Pancreas (tissue), 10 donors: ENCODE measurements around the gene APC2. TPM values are rescaled to one million over a fixed set of nuclear protein-coding genes. Genes with fewer than 3 reads are reported as not detected.

Source experiments
- ATAC-seq, 4 donors: fragments of 200-7000 bp; cut with Tn5 transposase; one replicate each; pipeline versions ENCODE4 v1.8.0 to v1.9.1; 2020; ENCODE audit warnings: mild to moderate bottlenecking in 4 of 4, moderate library complexity in 4 of 4
- DNase-seq, 6 donors: peaks; one replicate each; pipeline ENCODE4 v3.0.0-alpha.2; 2020
- FAIRE-seq: peaks from 2 replicates; lab custom pipeline; 2012; peaks lifted over from hg19 to GRCh38; lab: Jason Lieb, UNC
- H3K27ac ChIP-seq, 4 donors: fragments of 200-600 bp; sonication (generic); 1 replicate in 3 of 4; 2 replicates in 1 of 4; pipeline versions ENCODE4 v1.5.0 to v1.8.0; 2020
- H3K27me3 ChIP-seq, 4 donors: fragments of 200-600 bp; one replicate each; pipeline ENCODE4 v1.8.0; 2021
- H3K36me3 ChIP-seq, 3 donors: fragments of 200-600 bp; sonication (generic) in 1 of 3; one replicate each; pipeline versions ENCODE4 v1.5.0 to v1.8.0; 2020 to 2021
- H3K4me1 ChIP-seq, 3 donors: fragments of 200-600 bp; one replicate each; pipeline ENCODE4 v1.8.0; 2021
- H3K4me3 ChIP-seq, 4 donors: fragments of 200-600 bp; sonication (generic) in 2 of 4; one replicate each; pipeline versions ENCODE4 v1.5.0 to v1.8.0; 2020 to 2021
- H3K9me3 ChIP-seq, 4 donors: fragments of 200-600 bp; one replicate each; pipeline ENCODE4 v1.8.0; 2021
- CTCF ChIP-seq, 4 donors: fragments of 200-600 bp; sonication (generic) in 3 of 4; IDR thresholded peaks; one replicate each; pipeline versions ENCODE4 v1.5.0 to v1.8.0; 2021; ENCODE audit warnings: antibody characterized with exemption in 4 of 4
- WGBS, 2 donors: extraction: QIAGEN DNeasy Blood & Tissue Kit; methylation state at CpG; one replicate each; pipeline ENCODE4 v1.1.7; 2013; 5-methylcytosine and 5-hydroxymethylcytosine counted together
- intact Hi-C, 3 donors: fragments of 100-400 bp; cut with DNase I; formaldehyde crosslinking; loops; one replicate each; pipeline versions ENCODE4 v1.11.1 to v1.14.2; 2022
- polyA plus RNA-seq, 2 donors: library from polyadenylated mRNA; stranded (reverse); fragments of 200-250 nt; gene quantifications; one replicate each; pipeline ENCODE4 v1.2.3, GENCODE V29; 2013
- total RNA-seq, 6 donors: library from RNA; stranded (reverse); fragmentation: NEBNext Ultra II Directional in 4 of 6; extraction: Animal tissue kit (Norgen Biotek cat#: 25700) in 4 of 6; gene quantifications; one replicate each; pipeline versions ENCODE4 v1.2.1 to v1.2.4, GENCODE V29; 2021 to 2023
- donor health status: healthy with polysubstance abuse.
- donor health status: DM: no; HTN: no; CAD: no; lungs with moderate emphysema.
- donor health status: DM: no; HTN: no; CAD: no.
- donor health status: control.
- donor health status: control.
- donor health status: Bipolar disorder and iron deficiency.
- donor health status: DM: yes; HTN: yes; CAD: no.
- donor health status: DM: no; HTN: no; CAD: no.
- donor health status: DM: no; HTN: no; CAD: no.
- donor health status: DM: yes; HTN: yes; CAD: no.

Gene APC2
- total and polyA plus RNA-seq, 8 donors = 0.04 to 0.27 (median 0.06) TPM; not detected in 1

GRCh38 chr19:1491849-1492170 lies 41.9 kb downstream of the APC2 start:
- peak overlapping the region in 3 of 4 donors; percentile 51 to 66 (median 51) for H3K4me3 ChIP-seq
- intact Hi-C loops = no loop called here

GRCh38 chr19:1492474-1493006 lies 42.6 kb downstream of the APC2 start:
- FAIRE-seq (no peak), DNase-seq (peak in 5 of 6 donors; percentile 53 to 70 (median 63)), ATAC-seq (peak in 2 of 4 donors; percentile 22 to 23)
- Histone ChIP-seq H3K4me3 (peak overlapping the region in 1 of 4 donors; percentile 51), H3K27me3 (no peaks in the 10 kb centered on the region), H3K4me1 (peaks cover 0 to 24% (median 12%) of the 10 kb centered on the region in 3 donors), H3K9me3 (no peaks in the 10 kb centered on the region), H3K27ac (peak overlapping the region; percentile 11 to 65 (median 43)), H3K36me3 (no peaks in the 10 kb centered on the region)
- WGBS, 2 donors = 32 to 44% methylated on average over 10 of the region's 10 CpGs
- intact Hi-C loops = no loop called here
- TF ChIP-seq CTCF (IDR thresholded peaks at IDR 0.05) = no peak

More at GRCh38 chr19:1491849-1492170, 41.9 kb downstream of the APC2 start:
- no peaks in the 10 kb centered on the region for H3K36me3 ChIP-seq
- no peaks in the 10 kb centered on the region for H3K9me3 ChIP-seq
- H3K27ac ChIP-seq = peak overlapping the region in 2 of 4 donors; percentile 53 to 65
- FAIRE-seq (no peak), DNase-seq (peak in 2 of 6 donors; percentile 52 to 63), ATAC-seq (no peak)
- H3K4me1 ChIP-seq = peaks cover 0 to 24% (median 12%) of the 10 kb centered on the region in 3 donors
- no peaks in the 10 kb centered on the region for H3K27me3 ChIP-seq
- 29 to 36% methylated on average over 12 of the region's 12 CpGs for WGBS, 2 donors
- no peak for TF ChIP-seq CTCF (IDR thresholded peaks at IDR 0.05)

- no peak for TF ChIP-seq CTCF (IDR thresholded peaks at IDR 0.05)
- WGBS, 2 donors = 78% methylated on average over 15 of the region's 15 CpGs
- no peak for ATAC-seq
- no peak for DNase-seq
- H3K27me3 ChIP-seq = no peaks in the 10 kb centered on the region
- no peak overlapping the region for H3K4me3 ChIP-seq
- intact Hi-C loops = no loop called here
- H3K27ac ChIP-seq = no peak overlapping the region
- peaks cover 0 to 24% (median 12%) of the 10 kb centered on the region in 3 donors for H3K4me1 ChIP-seq
- no peak for FAIRE-seq
- H3K36me3 ChIP-seq = no peaks in the 10 kb centered on the region
- H3K9me3 ChIP-seq = no peaks in the 10 kb centered on the region
These were observed 44.3 kb downstream of the APC2 start for GRCh38 chr19:1494115-1494815.

GRCh38 chr19:1495051-1495798 lies 45.3 kb downstream of the APC2 start:
- Histone ChIP-seq H3K4me1 (peaks cover 0 to 19% (median 7%) of the 10 kb centered on the region in 3 donors), H3K27ac (no peak overlapping the region), H3K27me3 (no peaks in the 10 kb centered on the region), H3K9me3 (no peaks in the 10 kb centered on the region), H3K4me3 (no peak overlapping the region), H3K36me3 (no peaks in the 10 kb centered on the region)
- intact Hi-C loops = no loop called here
- no peak for FAIRE-seq
- ATAC-seq = no peak
- no peak for DNase-seq
- TF ChIP-seq CTCF (IDR thresholded peaks at IDR 0.05) = no peak
- 88 to 90% methylated on average over 37 of the region's 37 CpGs for WGBS, 2 donors
